Brain microvascular endothelial cell (primary cell): Measurements from ENCODE around the gene RNASEH2A.
"Not testable (repeated sequence)": the region's sequence is repeated elsewhere in the genome, so short reads cannot be mapped to it uniquely, and the experiment has no call there.

Source experiments
- DNase-seq: peaks from one replicate; pipeline ENCODE4 v3.0.0-alpha.2; 2020
- H3K27ac ChIP-seq: fragments of 250-450 bp; sonication (Bioruptor Pico); 2 replicates; pipeline ENCODE4 v1.5.1; 2020; ENCODE audit warnings: mild to moderate bottlenecking, moderate library complexity
- H3K27me3 ChIP-seq: fragments of 250-450 bp; sonication (Bioruptor Pico); replicated peaks from 2 replicates; pipeline ENCODE4 v1.5.1; 2020; ENCODE audit warnings: mild to moderate bottlenecking
- H3K36me3 ChIP-seq: fragments of 250-450 bp; sonication (Bioruptor Pico); replicated peaks from 2 replicates; pipeline ENCODE4 v1.5.1; 2020; ENCODE audit warnings: mild to moderate bottlenecking
- H3K4me3 ChIP-seq: 2 replicates; pipeline ENCODE4 v1.5.1; 2011; ENCODE audit warnings: low read depth, mild to moderate bottlenecking, control low read depth, low read length, moderate library complexity
- CTCF ChIP-seq: IDR thresholded peaks from 2 replicates; pipeline ENCODE4 v1.5.1; 2011; ENCODE audit warnings: low read depth, mild to moderate bottlenecking, moderate library complexity, low read length, control low read depth, inconsistent platforms; ENCODE audit errors: missing control alignments
- in situ Hi-C: cut with HindIII; loops from 2 replicates; pipeline ENCODE4 v1.10.0; 2017; ENCODE audit warnings: low sequenced_read_pairs, low pct_ligation_motif_present

RNASEH2A gene

GRCh38 chr19:12842511-12842910 lies 36.1 kb downstream of the RNASEH2A start:
- Histone ChIP-seq H3K4me3 (no peak overlapping the region), H3K27me3 (peaks cover 27% of the 10 kb centered on the region), H3K36me3 (no peaks in the 10 kb centered on the region), H3K27ac (no peak overlapping the region)
- DNase-seq: no peak
- in situ Hi-C loops: no loop called here
- no peak for TF ChIP-seq CTCF

GRCh38 chr19:12843328-12843727 lies 36.9 kb downstream of the RNASEH2A start:
- no peak for DNase-seq
- no peak overlapping the region for H3K4me3 ChIP-seq
- no peak for TF ChIP-seq CTCF
- no peak overlapping the region for H3K27ac ChIP-seq
- no peaks in the 10 kb centered on the region for H3K36me3 ChIP-seq
- in situ Hi-C loops: no loop called here
- H3K27me3 ChIP-seq: peaks cover 22% of the 10 kb centered on the region

- H3K27ac ChIP-seq: no peak overlapping the region
- no peak for DNase-seq
- H3K4me3 ChIP-seq: no peak overlapping the region
- in situ Hi-C loops: no loop called here
- peaks cover 14% of the 10 kb centered on the region for H3K27me3 ChIP-seq
- H3K36me3 ChIP-seq: no peaks in the 10 kb centered on the region
- no peak for TF ChIP-seq CTCF
These were observed 37.8 kb downstream of the RNASEH2A start for GRCh38 chr19:12843999-12844732.

GRCh38 chr19:12846613-12847012 lies 40.2 kb downstream of the RNASEH2A start:
- H3K36me3 ChIP-seq, H3K27ac ChIP-seq, H3K4me3 ChIP-seq, in situ Hi-C loops, H3K27me3 ChIP-seq, DNase-seq: not testable (repeated sequence)

GRCh38 chr19:12847159-12848139 lies 41.1 kb downstream of the RNASEH2A start:
- H3K27me3 ChIP-seq: no peaks in the 10 kb centered on the region
- in situ Hi-C loops: no loop called here
- peak; percentile 72 for TF ChIP-seq CTCF
- DNase-seq: peak; percentile 63
- no peak overlapping the region for H3K27ac ChIP-seq
- no peaks in the 10 kb centered on the region for H3K36me3 ChIP-seq
- peak overlapping the region; percentile 24 for H3K4me3 ChIP-seq

- Histone ChIP-seq H3K27ac (no peak overlapping the region), H3K27me3 (no peaks in the 10 kb centered on the region), H3K36me3 (no peaks in the 10 kb centered on the region), H3K4me3 (no peak overlapping the region)
- TF ChIP-seq CTCF: no peak
- in situ Hi-C loops: no loop called here
- no peak for DNase-seq
These were observed 50.3 kb downstream of the RNASEH2A start for GRCh38 chr19:12856653-12857052.
